Cardiac muscle cell (in vitro differentiated cells and primary cell): Measurements from ENCODE around the gene CMTR1. TPM values are rescaled to one million over a fixed set of nuclear protein-coding genes. Genes with fewer than 3 reads are reported as not detected.

Experiments used
- DNase-seq, 2 donors: peaks; one replicate each; pipeline versions ENCODE4 v3.0.0 to v3.0.0-alpha.2; 2010 to 2017; ENCODE audit warnings: low read depth in 1 of 2, low spot score in 1 of 2
- H3K27ac ChIP-seq: fragments of 200-600 bp; sonication (generic); 2 replicates; pipeline ENCODE4 v1.5.1; 2016
- H3K27me3 ChIP-seq: fragments of 200-600 bp; sonication (generic); 2 replicates; pipeline ENCODE4 v1.6.0; 2016; ENCODE audit warnings: control low read depth
- H3K36me3 ChIP-seq: fragments of 200-600 bp; sonication (generic); 2 replicates; pipeline ENCODE4 v1.5.1; 2016; ENCODE audit warnings: control low read depth
- H3K4me1 ChIP-seq: fragments of 200-600 bp; sonication (generic); 2 replicates; pipeline ENCODE4 v1.8.1; 2017; ENCODE audit warnings: low read depth, mild to moderate bottlenecking, mixed run types
- H3K4me3 ChIP-seq: fragments of 200-600 bp; sonication (generic); 2 replicates; pipeline ENCODE4 v1.5.1; 2016; ENCODE audit warnings: mild to moderate bottlenecking
- H3K9me3 ChIP-seq: fragments of 200-600 bp; sonication (generic); 2 replicates; pipeline ENCODE4 v1.5.1; 2017; ENCODE audit warnings: low read depth, mild to moderate bottlenecking, control low read depth
- CTCF ChIP-seq: IDR thresholded peaks from 2 replicates; pipeline ENCODE4 v1.5.1; 2012; ENCODE audit warnings: low read depth, mild to moderate bottlenecking, low read length
- polyA plus RNA-seq: library from polyadenylated mRNA; unstranded; fragments of >200 nt; fragmentation: Nextera tagmentation; extraction: Ambion mirVana; gene quantifications from 2 replicates; pipeline ENCODE4 v1.2.1, GENCODE V29; 2016
- total RNA-seq: library from RNA; depleted of rRNA; stranded (reverse); fragments of >200 nt; gene quantifications from 2 replicates; pipeline ENCODE4 v1.2.3, GENCODE V29; 2016

The CMTR1 gene
- total and polyA plus RNA-seq, 2 experiments from 2014 or later = 41.2 to 53.3 TPM

- no peaks in the 10 kb centered on the region for H3K4me1 ChIP-seq
- H3K27ac ChIP-seq = no peak overlapping the region
- no peak overlapping the region for H3K4me3 ChIP-seq
- H3K9me3 ChIP-seq = no peaks in the 10 kb centered on the region
- TF ChIP-seq CTCF = no peak
- DNase-seq = no peak
- H3K27me3 ChIP-seq = no peaks in the 10 kb centered on the region
- H3K36me3 ChIP-seq = no peaks in the 10 kb centered on the region
Observed at GRCh38 chr6:37426945-37427510, 6.0 kb upstream of the CMTR1 start.

DNA sequence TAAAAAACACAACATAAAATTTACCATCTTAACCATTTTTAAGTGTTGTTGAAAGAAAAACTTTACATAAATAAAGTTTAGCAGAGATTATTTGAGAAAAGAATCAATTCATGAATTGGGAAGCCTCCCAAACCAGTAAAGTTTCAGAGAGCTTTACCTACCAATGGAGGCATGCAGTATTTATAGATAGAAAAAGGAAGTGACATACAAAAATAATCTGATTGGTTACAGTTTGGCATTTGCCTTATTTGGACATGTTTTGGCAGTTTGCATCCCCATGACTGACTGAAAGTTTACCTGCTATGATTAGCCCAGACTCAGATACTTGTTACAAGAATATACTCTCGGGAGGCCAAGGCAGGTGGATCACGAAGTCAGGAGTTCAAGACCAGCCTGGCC is 3.7 kb upstream of the CMTR1 start:
- H3K36me3 ChIP-seq = no peaks in the 10 kb centered on the region
- TF ChIP-seq CTCF = no peak
- no peak for DNase-seq
- H3K27ac ChIP-seq = no peak overlapping the region
- peaks cover 8% of the 10 kb centered on the region for H3K4me1 ChIP-seq
- H3K4me3 ChIP-seq = no peak overlapping the region
- H3K27me3 ChIP-seq = no peaks in the 10 kb centered on the region
- no peaks in the 10 kb centered on the region for H3K9me3 ChIP-seq

DNA sequence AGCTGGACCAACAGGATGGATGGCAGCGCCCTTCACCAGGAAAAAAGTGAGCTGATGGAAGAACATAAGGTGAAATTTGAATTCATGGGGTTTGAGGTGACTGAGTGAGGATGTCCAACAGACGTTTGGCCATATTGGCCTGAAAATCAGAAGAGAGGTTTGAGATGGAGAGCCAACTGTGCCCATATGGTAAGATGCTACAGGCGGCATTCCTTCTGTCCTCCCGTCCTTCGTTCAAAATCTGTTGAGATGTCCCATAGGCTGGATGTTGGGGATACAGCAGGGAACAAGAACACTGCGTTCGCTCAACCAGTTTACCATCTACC is 468 bp upstream of the CMTR1 start:
- Histone ChIP-seq H3K27me3 (no peaks in the 10 kb centered on the region), H3K27ac (peak overlapping the region; percentile 94), H3K36me3 (peaks cover 9% of the 10 kb centered on the region), H3K9me3 (no peaks in the 10 kb centered on the region), H3K4me1 (peaks cover 13% of the 10 kb centered on the region), H3K4me3 (peak overlapping the region; percentile 74)
- TF ChIP-seq CTCF = no peak
- no peak for DNase-seq

DNA sequence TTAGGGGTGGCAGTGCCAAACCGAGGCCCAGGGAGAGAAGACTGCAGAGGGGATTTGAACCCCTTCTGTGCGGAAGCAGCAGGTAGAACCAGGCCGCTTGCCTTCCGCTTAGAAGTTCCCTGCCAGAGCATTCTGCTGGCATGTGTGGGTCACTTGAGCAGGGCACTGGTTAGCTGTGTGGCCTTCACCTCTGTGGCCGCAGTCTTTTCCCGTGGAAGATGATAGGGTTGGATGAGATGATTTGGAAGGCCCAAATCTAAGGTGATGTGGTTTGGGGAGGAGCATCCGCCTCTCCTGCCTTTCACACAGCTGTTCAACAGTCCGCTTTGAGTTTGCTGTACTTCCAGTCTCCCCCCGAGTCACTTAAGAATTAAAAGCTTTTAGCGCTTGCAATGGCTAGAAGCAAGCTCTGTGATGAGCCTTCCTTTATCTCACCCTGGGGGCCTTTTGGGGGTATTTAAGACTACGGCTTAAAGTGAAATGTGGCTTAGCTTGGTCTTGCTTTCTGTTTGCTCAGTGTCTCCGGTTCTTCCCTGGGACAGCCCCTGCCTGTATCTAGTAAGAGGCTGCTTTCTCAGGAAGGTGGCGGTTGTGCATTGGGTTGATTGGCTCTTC is 743 bp downstream of the CMTR1 start:
- H3K4me1 ChIP-seq = peaks cover 13% of the 10 kb centered on the region
- no peaks in the 10 kb centered on the region for H3K9me3 ChIP-seq
- peak overlapping the region; percentile 94 for H3K27ac ChIP-seq
- TF ChIP-seq CTCF = no peak
- no peaks in the 10 kb centered on the region for H3K27me3 ChIP-seq
- H3K4me3 ChIP-seq = peak overlapping the region; percentile 74
- peak in 1 of 2 donors; percentile 21 for DNase-seq
- peaks cover 9% of the 10 kb centered on the region for H3K36me3 ChIP-seq

- no peaks in the 10 kb centered on the region for H3K27me3 ChIP-seq
- peaks cover 13% of the 10 kb centered on the region for H3K4me1 ChIP-seq
- no peak overlapping the region for H3K4me3 ChIP-seq
- no peak overlapping the region for H3K27ac ChIP-seq
- no peak for DNase-seq
- peaks cover 9% of the 10 kb centered on the region for H3K36me3 ChIP-seq
- TF ChIP-seq CTCF = no peak
- H3K9me3 ChIP-seq = no peaks in the 10 kb centered on the region
Observed at GRCh38 chr6:37435373-37435772, 2.4 kb downstream of the CMTR1 start.
